Esophagus muscularis mucosa (tissue), 4 donors: ENCODE data around the gene PRKX.

Source experiments
- CTCF ChIP-seq, 3 experiments: fragments of 200-600 bp in 2 of 3; fragments of 450-650 bp in 1 of 3; sonication (generic) in 2 of 3; IDR thresholded peaks; one replicate each; pipeline ENCODE4 v1.5.1; 2017 to 2019; ENCODE audit warnings: antibody characterized with exemption in 3 of 3, mild to moderate bottlenecking in 2 of 3, moderate library complexity in 1 of 3
- EP300 ChIP-seq: sonication (generic); formaldehyde crosslinking; IDR thresholded peaks from one replicate; pipeline ENCODE4 v1.6.1; 2017; ENCODE audit warnings: antibody characterized with exemption
- POLR2A ChIP-seq: fragments of 450-650 bp; IDR thresholded peaks from one replicate; pipeline ENCODE4 v1.6.1; 2017; ENCODE audit warnings: antibody characterized with exemption, moderate library complexity, mild to moderate bottlenecking, low read depth
- POLR2AphosphoS5 ChIP-seq, 2 donors: sonication (generic); formaldehyde crosslinking; IDR thresholded peaks; one replicate each; pipeline ENCODE4 v1.6.1; 2017; ENCODE audit warnings: antibody characterized with exemption in 2 of 2

GRCh38 chrX:3638280-3638873 is 75.1 kb downstream of the PRKX start:
- peak; percentile 22 to 46 (median 35) for TF ChIP-seq CTCF (IDR thresholded peaks at IDR 0.05)
- no peak for TF ChIP-seq EP300
- TF ChIP-seq POLR2AphosphoS5 (IDR thresholded peaks at IDR 0.05), result no peak
- TF ChIP-seq POLR2A, result no peak
